ENCODE measurements around the gene SUSD1.
A peak's percentile ranks its signal among the peaks of the same experiment; 100 is the strongest.
"Not testable (repeated sequence)": the region's sequence is repeated elsewhere in the genome, so short reads cannot be mapped to it uniquely, and the experiment has no call there.

The SUSD1 gene

DNA sequence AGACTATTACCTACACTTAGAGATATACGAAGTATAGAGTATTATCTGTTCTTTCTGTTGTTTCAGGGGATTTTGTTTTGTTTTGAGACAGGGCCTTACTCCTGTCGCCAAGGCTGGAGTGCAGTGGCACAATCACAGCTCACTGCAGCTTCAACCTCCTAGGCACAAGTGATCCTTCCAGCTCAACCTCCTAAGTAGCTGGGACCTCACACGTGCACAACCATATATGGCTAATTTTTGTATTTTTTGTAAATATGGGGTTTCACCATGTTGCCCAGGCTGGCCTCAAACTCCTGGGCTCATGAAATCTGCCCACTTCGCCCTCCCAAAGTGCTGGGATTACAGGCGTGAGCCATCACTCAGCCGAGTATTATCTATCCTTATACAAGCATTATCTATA, 45.9 kb downstream of the SUSD1 start:
- DNase-seq (ENCODE audit: low read depth): no peak

DNA sequence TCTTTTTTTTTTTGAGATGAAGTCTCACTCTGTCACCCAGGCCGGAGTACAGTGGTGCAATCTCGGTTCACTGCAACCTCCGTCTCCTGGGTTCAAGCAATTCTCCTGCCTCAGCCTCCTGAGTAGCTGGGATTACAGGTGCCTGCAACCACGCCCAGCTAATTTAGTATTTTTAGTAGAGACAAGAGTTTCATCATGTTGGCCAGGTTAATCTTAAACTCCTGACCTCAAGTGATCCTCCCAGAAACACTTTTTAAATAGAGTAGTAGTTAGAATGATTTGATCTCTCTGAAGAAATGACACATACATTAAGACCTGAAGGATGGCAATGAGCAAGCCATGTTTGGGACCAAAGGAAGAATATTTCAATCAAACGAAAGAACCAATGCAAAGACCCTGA, 46.7 kb downstream of the SUSD1 start:
- not testable (repeated sequence) for DNase-seq (ENCODE audit: low read depth)

DNA sequence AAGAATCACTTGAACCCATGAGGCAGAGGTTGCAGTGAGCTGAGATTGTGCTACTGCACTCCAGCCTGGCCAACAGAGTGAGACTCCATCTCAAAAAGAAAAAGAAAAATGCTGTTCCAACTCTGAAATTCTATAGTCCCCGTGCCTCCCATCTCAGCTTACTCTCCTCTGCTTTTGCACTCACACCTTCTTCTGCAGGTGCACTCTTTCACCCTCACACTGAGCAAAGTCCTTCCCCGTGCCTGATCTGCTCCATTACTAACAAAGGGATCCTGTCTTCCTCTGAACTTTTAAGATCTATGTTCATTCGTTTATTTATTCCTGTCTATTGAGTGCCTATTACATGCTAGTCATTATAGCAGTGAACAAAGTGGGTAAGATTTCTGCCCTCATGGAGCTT, 47.8 kb downstream of the SUSD1 start:
- DNase-seq (ENCODE audit: low read depth): no peak

DNA sequence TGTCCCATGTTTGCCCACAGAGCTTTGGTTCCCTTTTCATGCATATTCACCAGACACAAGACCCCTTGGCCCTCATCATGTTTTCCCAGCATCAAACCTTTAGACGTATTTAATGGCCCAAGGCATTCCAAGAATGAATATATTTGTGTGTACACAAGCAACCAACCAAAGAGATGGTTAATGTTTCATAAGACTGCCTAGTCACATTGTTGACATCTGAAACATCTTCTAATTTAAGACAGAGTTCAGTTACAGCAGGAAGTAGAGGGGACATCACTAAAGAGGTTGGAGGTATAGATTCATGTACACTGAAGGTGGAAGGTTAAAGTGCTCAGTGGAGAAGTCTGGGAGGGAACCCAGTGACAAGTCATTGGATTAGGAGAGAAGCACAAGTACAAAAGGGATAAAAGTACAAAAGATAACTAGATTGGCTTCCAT, 49.1 kb downstream of the SUSD1 start:
- no peak for DNase-seq (ENCODE audit: low read depth)

DNA sequence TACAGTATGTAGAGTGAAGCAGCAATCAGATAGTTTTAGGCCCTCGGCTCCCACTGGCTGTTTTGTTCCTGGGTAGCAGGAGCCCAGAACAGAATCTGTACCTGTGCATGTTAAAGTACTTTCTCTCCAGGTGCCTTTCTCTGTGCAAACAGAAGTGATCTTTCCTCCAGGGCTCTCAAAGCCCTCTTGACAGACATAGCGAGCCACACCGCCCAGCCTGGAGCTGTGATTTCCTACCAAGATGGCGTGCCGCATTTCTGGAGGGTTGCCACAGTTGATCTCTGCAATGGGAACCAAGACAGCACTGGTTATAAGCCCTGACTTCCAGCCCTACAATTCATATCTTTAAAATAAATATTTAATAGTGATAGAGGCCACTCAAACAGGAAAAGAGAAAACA, 50.9 kb downstream of the SUSD1 start:
- DNase-seq (ENCODE audit: low read depth): no peak

DNA sequence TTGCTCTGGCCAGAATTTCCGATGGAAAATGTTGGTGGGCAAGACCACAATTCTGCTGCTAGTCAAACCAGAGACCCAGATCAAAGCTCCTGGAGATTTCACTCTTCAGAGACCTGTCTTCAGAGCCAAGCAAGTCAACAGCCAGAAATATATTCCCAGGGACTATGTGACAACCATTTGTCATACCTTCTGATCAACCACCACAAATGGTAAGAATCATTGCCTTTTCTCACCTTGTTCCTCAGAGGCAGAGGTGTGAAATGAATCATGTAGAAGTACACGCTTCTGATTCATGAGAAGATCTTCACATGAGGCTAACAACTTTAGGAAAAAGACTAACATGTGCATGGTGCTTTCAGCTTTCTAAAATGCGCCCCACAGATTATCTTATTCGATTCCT, 53.5 kb downstream of the SUSD1 start:
- DNase-seq (ENCODE audit: low read depth): no peak

DNA sequence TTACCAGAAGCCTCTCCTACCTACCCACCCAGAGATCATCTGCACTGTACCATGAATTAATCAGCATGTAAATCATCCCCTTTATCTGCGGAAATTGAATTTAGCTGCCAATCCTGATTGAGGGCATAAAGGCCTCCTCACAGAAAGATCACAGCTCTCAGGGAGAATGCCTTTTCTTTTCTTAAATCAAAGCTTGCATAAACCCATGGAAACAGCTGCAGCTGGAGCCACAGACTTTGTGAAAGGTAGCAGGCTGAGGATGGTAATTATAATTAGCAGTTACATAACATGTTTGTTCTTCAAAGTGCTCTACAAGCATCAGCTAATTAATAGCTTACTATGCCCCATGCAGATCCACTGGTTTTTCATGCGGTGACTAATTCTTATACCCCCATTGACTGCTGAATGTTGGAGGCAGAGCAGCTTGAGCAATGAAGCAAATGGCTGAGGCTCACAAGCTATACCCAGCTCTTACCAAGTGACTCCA, 54.6 kb downstream of the SUSD1 start:
- DNase-seq (ENCODE audit: low read depth): no peak

DNA sequence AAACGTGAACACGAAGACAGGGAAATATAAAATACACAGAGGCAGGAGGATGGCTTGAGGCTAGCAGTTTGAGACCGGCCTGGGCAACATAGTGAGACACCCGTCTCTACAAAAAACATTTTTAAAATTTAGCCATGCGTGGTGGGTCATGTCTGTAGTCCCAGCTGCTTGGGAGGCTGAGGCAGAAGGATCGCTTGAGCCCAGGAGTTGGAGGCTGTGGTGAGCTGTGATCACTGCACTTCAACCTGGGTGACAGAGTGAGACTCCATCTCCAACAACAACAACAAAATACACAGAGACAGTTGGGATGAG, 55.1 kb downstream of the SUSD1 start:
- no peak for DNase-seq (ENCODE audit: low read depth)

DNA sequence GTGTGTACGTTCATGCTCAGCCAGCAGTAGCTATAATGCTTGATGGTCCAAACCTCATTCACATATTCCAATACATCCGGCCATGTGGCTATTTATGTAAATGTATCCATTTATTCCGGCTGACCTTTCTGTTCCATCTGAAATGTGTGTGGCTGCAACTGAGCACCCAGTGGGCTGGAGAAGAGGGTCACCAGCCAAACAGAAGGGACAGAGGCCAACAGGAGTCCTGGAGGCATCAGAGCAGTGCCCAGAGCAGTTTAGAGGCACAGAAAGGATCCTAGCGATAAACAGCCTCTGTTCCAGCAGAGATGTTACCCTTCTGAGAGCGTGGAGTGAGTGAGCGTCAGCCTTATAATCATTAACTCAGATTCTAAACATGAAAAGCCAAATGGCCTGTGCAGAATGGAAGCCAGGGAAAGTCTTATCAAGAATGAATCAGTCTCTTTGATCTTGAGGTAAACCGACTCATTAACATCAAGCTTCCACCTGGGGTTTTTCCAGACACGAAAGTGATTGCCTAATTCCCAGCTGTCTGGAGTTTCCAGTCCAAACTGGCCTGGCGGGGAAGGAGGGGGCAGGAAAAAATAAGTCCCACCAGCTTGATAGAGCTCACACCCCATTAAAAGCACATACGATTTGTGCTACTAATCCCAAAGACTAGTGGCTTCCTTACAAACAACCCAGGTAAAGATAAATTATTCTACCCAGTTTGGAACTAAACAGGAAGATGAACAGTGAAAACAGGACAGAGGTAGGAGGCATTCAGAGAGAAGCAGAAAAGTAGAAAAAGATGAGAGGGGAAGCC, 55.7 kb downstream of the SUSD1 start:
- DNase-seq (ENCODE audit: low read depth): no peak

DNA sequence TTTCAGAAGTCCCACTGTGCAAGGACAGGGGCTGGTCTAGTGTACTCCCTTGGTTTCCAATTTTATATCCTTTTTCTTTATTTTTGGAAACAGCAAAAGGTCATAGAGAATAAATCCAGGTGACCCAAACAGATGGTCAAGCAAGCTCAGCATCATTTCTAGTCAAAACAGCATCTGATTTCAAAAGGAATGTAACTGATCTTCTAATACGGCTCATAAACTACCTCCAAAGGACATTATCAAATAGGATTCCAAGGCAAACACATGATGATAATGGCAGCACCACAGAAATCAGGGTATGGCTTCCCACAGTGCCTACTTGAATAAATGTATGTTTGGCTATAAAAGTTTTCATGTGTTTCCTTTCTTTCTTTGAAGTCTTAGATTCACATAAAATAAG, 57.1 kb downstream of the SUSD1 start:
- DNase-seq (ENCODE audit: low read depth): no peak

DNA sequence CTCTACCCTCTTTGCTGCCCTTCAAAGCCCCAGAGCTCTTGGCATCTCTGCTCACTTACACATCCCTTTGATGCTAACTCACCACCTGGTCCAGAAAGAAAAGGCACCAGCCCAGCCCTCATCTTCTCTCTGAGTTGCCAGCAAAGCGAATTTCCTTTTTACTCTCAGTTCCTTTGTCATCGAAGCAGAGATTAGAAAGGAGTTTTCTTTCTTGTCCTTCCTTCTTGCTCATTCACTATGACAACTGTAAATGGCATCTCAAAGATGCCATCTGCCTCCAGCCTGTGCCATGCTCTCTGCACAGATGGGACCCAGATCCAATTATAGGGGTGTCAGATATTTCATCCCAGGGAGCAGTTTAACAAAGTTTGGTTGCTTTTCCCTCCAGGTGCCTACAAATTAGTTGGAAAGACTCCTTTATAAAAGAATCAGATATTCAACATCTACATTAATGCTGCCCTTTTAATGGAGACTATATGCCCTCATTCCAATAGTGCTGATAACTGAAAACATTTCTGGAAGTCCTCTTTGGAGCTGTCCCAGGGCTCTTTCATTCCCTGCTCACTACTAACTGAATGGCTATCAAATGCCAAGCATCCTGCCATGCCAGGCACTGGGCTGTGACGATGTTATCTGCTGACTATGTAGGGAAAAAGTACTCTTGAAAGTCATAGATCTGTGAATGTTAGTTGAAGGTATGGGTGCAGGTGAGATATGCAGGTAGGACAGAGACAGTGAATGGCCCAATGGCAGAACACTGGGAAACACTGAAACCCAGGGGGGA, 58.9 kb downstream of the SUSD1 start:
- no peak for DNase-seq (ENCODE audit: low read depth)

DNA sequence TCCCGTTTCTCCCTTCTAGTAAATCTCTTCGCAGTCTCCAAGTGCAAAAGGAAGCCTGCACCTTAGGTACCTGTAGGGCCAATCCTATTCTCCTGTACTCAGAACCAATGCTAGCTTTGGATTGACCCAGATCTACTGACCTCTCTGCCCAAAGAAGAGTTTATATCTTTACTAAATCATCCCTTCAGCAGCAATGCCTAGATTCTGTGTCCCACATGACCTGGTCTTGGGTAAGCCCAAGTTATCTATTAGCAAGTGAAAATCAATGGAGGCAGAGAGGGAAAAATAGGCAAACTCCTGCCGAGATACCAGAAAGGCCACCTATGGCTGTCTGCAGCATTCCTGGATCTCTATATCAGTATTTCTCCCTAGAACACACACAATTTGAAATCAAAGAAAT, 60.0 kb downstream of the SUSD1 start:
- DNase-seq (ENCODE audit: low read depth): no peak

DNA sequence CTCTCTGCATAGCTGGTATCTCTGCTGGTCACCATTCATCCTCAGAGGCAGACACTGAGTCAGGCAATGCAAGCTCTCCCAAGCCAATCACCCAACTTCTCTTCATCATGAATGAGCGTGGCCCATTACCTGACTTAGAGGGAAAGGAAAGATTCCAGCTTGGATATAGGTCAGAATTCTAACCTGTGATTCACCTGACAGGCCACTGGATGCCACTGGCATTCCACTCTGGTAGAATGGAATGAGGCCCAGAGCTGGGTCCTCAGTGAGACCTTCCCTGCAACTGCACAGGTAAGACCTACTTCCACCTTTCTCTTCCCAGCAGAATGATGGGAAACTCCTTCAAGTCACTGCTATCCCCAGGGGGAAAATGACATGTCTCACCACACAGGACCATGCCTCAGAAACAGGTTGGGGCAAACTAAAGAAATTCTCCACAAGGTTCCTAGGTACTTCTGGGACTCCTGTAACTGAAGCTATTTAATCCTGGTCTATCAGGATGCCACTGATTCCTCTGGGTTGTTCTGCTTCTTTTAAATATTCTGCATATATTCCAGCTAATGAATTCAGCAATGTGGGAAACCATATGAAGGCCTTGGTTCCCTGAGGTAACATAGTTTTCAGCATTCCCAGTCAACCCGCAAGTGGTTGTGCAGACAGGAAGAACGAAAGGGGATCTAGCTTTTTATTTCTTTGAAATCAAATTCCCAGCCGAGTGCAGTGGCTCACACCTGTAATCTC, 62.0 kb downstream of the SUSD1 start:
- DNase-seq (ENCODE audit: low read depth): no peak

DNA sequence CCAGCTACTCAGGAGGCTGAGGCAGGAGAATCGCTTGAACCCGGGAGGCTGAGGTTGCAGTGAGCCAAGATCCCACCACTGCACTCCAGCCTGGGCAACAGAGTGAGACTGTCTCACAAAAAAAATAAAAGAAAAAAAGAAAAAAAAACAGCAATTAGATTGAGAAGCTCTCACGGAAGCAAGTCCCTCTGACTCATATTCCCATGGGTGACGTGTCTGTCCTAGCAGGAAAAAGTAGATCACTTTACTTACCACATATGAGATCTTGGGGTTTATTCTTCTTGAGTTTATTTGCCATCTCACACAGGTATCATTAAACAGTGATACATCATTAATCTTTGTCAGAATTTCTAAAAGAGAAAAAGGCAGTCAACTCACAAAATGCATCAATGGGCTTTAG, 62.6 kb downstream of the SUSD1 start:
- DNase-seq (ENCODE audit: low read depth): peak; percentile 81

DNA sequence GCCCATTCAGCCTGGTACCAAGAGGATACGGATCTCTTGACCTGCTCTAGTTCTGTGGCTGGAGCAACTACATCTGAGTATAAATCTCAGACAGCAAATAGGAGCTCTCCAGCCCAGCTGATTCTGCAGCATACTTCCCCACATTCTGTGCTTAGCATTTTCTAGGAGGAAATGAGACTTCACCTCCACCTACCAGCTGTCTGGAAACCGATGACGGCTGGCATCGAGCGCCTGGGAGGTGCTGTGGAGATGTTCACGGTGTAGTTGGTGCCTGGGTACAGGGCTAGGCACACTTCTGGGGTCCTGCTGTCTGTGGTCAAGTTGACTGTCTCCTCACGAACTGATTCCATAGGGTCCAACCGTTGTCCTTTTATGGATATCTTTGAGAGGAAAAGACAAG, 63.6 kb downstream of the SUSD1 start:
- DNase-seq (ENCODE audit: low read depth): no peak

DNA sequence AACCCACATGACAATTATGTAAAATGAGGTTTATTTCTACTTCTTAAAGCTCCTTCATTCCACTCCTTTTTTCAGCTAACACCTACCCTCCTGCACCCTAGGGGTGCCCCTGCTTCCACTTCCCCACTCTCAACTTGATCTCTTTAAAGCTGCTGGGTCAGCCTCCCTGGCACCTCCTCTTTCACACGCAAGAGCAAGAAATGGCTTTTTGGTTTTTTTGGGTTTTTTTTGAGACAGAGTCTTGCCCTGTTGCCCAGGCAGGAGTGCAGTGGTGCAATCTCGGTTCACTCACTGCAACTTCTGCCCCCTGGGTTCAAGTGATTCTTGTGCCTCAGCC, 64.4 kb downstream of the SUSD1 start:
- DNase-seq (ENCODE audit: low read depth): no peak

DNA sequence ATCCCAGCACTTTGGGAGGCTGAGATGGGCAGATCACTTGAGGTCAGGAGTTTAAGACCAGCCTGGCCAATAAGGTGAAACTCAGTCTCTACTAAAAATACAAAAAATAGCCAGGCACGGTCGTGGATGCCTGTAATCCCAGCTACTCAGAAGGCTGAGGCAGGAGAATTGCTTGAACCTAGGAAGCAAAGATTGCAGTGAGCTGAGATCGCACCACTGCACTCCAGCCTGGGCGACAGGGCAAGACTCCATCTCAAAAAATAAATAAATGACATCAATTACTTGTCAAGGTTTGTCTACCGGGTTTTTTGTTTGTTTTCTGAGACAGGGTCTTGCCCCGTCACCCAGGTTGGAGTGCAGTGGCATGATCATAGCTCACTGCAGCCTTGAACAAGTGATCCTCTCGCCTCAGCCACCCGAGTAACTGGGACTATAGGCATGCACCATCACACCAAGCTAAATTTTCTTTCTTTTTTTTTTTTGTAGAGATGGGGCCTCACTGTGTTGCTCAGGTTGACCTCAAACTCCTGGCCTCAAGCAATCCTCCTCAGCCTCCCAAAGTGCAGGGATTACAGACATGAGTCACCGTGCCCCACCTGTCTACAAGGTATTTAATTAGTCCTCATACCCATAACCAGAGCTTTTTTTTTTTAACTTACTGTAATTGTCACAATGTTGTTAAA, 64.9 kb downstream of the SUSD1 start:
- DNase-seq (ENCODE audit: low read depth): no peak

DNA sequence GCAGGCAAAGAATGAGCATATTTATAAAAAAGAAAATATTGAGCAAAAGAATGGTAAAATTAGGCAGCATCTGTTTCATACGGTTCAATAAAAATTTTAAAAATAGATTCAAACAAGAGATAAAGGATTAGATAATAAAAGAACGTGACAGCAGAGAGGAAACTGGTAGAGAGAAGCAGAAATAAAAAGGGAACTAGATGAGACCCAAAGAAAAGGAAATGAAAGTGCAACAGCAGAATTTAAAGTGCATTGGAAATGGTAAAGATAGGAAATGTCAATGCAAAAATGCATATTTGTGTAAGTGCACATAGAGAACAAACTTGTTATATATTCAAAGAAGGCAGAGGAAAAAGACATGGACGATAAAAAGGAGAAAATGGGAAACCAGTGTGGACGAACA, 70.2 kb downstream of the SUSD1 start:
- DNase-seq (ENCODE audit: low read depth): no peak

DNA sequence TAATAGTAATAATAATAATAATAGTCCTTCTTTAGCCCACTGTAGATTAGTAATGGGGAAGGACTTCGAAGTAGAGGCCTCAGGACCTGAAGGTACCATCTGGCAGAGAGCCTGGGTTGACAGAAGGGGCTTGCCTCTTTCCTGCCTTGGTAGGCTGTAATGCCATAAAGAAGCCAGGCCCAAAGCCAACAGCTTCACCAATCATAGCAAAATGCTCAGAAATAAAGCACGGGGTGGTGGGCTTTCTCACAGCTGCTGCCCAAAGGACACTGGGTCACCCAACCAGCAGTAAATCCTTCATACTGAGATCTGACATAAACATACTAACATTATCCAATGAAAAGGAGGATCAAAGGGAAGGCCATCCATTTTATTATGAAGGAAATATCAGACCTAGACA, 70.7 kb downstream of the SUSD1 start:
- DNase-seq (ENCODE audit: low read depth): no peak

DNA sequence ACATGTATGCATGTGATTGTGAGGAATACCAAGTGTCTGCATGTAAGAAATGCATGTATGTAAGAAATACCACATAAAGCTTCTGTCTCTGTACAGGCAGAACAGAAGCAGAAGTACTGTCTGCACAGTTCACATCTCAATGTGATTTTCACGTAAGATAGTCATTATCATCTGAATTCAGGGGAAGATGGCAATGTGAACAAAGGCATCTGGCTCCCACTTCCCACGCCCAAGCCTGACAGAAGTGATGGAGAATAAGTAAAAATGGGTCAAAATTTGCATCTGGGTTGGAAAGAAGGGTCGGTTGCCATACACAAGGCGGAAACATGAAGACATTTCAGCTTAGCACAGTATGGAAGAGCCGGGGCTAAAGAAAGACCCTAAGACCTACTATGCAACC, 71.7 kb downstream of the SUSD1 start:
- DNase-seq (ENCODE audit: low read depth): no peak

DNA sequence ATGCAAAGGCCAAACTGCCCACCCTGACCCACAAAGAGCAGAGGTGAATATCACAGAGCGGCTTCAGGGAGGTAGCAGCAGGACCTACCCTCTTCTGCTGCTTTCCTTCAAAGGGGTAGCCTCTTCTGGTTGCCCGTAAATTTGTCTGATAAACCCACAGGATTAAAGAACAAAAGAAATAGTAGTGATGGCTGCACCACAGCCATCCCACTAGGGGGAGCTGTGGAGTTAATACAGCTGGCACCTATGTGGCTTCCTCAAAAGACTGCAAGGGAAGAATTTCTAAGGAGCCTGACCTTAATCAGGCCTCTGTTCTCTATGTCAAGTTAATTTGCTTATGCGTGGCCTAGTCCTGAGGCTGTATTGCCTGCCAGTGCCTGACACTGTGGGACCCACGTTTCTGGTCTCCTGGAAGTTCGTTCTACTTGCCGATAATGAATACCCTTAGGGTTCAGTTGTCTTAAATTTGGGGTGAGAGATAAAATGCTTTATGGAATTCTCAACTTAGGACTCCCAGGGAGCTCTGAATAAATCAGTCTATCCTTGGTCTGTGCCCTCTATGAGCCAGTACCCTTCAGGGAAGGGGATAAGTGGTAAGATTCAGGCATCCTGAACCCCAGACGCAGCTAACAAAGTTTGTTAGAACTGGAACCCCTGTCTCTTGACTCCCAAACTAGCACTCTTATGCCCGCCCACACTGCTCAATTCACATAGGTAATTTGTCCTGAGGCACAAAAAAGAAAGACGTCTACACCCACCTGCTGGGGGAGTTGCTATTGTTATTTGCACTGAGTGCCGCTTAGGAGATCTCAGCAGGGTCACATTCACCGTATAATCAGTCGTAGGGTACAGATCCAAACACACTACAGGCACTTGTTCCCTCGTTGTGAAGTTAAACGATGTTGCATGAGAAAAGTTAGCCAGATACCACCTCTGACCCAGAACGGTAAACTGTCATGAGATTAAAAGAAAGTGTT, 77.1 kb downstream of the SUSD1 start:
- DNase-seq (ENCODE audit: low read depth): peak; percentile 50

Measured in HS-27A (cell line).